HPDE6-E6E7 (cell line): ENCODE results near the gene ENTPD3.

Experiments
- DNase-seq: peaks from one replicate; pipeline ENCODE4 v3.0.0; 2011; ENCODE audit warnings: missing footprints; ENCODE audit errors: extremely low spot score

Gene ENTPD3, protein sequence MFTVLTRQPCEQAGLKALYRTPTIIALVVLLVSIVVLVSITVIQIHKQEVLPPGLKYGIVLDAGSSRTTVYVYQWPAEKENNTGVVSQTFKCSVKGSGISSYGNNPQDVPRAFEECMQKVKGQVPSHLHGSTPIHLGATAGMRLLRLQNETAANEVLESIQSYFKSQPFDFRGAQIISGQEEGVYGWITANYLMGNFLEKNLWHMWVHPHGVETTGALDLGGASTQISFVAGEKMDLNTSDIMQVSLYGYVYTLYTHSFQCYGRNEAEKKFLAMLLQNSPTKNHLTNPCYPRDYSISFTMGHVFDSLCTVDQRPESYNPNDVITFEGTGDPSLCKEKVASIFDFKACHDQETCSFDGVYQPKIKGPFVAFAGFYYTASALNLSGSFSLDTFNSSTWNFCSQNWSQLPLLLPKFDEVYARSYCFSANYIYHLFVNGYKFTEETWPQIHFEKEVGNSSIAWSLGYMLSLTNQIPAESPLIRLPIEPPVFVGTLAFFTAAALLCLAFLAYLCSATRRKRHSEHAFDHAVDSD

DNA sequence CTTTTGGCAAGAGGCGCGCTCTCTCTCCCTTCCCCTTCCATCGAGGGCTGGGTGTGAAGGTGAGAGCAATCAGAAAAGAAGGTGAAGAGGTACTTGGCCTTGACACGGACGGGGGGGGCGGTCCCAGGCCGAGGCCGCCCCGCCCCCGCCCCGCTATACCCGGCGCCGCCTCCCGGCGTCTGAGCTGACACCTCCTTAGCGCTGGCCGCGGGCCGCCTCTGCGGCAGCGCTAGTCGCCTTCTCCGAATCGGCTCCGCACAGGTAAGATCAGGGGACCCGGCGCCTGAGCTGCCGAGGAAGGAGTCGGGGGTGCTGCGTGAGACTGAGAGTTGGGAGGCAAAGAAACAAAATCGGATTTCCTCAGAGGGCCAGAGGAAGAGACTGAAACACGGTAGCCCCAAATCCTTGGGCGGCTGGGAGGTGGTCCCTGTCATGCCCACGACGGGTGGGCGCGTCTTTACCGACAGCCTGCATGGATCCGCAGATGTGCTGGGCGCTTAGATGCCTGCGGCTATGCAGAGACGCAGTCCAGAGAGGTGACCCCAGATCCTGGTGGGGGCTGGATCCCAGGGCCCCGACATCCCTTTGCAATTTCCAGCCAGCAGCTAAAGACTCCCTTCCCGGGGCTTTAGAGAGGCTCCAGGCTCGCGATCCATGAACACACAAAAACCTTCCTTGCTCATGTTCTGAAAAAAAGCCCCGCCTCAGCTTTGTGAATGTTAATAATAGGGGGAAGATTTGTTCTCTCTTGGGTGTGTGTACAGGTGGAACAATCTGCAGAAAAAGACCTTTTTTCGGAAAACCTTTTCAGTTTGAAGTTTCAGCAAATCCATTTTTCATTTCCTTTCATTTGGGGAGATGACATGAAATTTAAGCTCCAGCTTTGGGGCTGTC, at the start of gene ENTPD3:
Gene ENTPD3 (plus strand): TSS at position 184 of the 894 bp plus-strand sequence. CDS start 874 bp downstream, outside the sequence.
- DNase-seq: no peak

DNA sequence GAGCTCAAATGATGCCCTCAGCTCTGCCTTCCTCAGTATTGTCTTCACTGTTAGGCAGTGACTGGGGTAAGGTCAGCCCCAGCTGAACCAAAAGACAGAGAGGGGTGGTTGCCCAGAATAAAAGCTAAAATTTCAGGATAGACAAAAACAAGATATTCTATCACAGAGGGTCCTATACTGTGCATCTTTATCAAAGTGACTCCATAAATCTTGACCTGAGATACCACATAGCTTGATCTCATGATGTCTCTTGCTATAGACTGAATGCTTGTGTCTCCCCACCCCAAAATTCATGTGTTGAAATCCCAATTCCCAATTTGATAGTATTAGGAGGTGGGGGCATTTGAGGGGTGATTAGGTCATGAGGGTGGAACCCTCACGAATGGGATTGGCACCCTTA, 47.1 kb upstream of the ENTPD3 start:
- no peak for DNase-seq

DNA sequence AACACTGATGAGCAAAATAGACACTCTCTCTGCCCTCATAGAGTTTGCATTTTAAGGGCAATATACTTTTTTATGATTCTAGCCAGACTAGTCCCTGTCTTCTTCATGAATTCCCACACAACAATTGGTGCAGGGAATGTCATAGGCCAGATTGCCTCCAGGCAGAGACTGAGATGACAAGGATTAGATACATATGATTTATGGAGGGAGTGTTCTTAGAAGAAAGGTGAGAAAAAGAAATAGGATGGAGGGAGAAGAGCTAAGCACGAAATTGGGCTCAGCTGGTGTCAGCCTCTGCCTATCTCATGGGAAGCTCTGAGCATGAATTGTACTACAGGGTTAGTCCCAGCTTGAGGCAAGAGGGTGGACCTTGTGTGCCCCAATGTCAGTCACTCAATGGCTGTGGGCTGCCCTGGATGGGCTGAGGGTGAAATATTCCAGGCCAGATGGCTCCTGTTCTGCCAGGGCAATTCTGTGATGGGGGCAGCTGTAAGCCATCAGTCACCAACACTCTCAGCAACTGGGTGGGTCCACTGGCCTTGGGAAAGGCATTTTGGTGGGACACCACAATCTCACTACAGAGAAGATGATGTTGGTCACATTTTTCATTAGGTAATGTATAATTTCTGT, 46.3 kb upstream of the ENTPD3 start:
- DNase-seq: no peak

DNA sequence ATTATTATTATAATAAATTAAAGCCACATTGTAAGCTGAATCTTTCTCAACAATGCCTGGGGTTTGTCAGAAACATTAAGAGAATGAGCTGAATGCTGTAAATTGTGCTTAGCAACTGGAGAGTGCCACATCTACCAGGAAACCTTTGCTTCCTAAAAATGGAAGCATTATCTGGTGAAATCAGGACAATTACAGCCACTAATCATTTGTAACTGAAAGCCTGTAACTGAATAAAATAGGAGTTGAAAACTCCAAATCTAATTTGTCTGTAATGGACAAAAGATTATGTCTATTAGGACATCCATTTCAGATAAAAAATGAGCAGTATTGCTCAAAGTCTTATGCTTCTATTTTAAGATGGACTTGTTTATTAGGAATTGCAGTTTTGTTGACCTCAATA, 45.3 kb upstream of the ENTPD3 start:
- no peak for DNase-seq

DNA sequence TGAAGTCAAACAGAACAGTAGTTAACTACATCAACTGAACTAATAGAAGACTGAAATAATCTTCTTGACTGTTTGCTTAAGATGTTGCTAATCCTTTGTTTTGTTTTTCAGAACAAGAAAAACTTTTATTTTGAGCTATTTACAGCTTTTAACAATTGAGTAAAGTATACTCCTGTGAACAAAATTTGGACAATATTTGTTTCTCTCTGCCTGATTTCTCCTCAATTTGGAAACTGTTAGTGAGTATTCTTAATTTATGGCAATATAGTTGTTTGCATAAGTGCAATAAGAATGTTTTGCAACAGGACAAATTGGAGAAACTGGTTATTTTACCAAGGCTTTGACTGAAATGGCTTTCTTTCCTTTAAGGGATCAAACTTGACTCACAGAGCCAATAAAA, 36.5 kb upstream of the ENTPD3 start:
- no peak for DNase-seq

DNA sequence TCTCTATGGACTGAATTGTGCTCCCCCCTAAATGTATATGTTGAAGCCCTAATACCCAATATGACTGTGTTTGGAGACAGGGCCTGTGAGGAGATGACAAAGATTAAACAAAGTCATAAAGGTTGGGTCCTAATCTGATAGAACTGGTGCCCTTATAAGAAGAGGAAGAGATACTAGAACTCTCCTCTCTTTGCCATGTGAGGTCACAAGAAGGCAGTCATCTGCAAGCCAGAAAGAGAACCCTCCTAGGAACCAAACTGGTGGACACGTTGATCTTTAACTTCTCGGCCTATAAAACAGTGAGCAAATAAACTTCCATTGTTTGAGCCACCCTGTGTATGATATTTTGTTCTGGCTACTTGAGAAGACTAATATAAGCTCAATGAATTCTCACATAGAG, 31.6 kb upstream of the ENTPD3 start:
- DNase-seq: no peak

DNA sequence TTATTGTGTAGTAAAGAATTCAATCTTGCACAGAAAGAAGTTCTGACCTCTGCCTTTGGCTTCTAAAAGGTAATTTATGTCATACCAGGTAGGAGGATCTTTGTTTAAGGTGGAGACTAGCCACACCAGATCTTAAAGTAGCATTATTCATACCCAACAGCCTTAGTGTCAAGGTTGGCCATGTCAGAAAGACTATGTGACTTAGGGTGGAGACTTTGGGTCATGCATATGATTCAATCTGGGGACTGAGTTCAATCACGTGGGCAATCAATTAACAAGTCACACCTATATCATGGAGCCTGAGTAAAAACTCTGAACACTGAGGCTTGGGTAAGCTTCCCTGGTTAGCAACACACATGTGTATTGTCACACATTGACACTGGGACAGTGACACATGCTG, 28.5 kb upstream of the ENTPD3 start:
- DNase-seq: no peak

DNA sequence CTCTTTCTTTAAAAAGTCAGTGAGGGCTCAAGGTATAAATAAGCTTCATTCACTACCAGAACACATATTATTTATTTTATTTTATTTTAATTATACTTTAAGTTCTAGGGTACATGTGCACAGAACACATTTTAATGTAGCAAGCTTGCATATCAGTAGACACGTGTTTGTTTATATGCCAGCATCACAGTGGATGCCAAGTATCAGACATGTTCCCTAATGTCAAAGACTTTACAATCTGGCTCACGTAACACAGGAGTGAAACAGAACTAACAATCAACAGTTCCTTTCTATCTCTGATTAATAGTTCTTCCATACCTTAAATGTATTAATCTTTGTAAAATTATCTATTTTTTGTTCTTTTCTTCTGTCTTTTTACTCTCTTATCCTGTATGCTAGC, 23.3 kb upstream of the ENTPD3 start:
- no peak for DNase-seq

DNA sequence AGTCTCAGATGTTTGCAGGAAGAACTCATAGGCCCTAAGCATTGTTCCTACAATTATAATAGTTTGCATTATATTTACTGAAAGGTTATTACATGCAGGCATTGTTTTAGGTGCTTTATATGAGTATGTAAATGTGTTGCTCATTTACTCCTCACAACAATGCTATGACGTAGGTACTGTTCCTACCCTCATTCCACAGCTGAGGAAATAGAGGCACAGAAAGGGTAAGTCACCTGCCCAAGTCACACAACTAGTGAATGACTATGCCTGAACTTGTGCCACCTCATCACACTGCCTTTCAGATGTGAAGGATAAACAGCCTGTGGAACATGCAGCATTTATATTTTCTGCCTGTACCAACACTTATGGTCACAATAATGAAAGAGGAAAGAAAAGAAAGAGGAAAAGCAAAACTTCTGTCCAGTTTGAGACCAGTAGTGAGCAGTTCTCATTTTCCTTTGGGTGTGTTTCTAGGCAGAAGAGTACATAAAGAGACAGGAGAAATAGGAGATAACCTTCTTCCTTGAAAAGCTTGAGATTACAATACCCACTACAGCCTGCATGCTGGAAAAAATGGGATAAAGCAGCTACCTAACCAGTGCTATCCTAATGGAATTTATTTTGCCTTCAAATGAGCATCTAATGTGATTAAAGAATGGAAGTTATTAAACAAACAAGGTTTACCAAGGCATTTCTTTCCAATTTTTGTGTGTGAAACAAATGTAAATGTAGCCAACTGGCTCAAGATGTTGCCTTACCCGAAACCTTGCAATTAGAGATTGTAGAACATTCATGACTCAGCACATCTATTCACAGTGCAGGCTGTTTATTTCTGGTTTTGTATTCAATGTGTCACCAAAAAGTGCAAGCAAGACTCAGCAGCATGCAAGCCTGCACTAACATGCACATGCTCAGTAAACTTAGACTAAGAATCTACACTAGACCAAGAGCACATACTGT, 20.5 kb upstream of the ENTPD3 start:
- DNase-seq: no peak

DNA sequence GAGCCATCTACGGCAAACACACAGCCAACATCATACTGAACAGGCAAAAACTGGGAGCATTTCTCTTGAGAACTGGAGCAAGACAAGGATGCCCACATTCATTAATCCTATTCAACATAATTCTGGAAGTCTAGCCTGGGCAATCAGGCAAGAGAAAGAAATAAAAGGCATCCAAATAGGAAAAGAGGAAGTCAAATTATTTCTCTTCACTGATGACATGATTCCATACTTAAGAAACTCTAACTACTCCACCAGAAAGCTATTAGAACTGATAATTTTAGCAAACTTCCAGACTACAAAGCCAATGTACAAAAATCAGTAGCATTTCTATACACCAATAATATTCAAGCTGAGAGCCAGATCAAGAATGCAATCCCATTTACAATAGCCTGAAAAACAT, 17.3 kb upstream of the ENTPD3 start:
- no peak for DNase-seq

DNA sequence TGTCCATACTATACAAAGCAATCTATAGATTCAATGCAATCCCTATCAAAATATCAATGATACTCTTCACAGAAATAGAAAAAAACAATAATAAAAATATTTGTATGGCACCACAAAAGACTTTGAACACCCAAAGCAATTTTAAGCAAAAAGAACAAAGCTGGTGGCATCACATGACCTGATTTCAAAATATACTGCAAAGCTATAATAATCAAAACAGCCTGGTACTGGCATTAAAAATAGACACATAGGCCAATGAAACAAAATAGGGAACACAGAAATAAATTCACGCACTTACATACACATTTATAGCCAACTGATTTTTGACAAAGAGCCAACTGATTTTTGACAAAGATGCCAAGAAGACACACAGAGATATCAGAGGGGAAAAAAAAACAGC, 9.2 kb upstream of the ENTPD3 start:
- no peak for DNase-seq

DNA sequence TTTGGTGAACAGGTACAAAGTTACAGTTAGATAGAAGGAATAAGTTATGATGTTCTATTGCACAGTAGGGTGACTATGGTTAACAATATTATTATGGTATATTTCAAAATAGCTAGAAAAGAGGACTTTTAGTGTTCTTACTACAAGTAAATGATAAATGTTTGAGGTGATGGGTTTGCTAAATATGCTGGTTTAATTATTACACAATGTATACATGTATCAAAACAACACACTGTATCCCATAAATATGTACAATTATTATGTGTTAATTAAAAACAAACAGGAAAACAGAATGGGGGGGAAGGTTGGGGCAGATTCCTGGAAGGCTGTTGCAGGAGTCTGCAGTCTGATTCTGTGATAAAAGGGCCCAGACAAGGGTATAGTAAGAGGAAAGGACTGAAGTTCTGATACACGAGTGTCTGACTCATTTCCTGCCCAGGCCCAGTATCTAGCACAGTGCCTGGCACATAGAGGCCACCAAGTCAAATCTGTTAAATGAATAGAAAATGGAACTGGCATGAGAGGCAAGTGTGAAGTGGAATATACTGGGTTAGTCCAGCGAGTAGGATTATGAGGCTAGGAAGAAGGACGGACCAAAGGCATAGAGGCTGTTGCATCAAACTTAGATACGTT, 7.2 kb upstream of the ENTPD3 start:
- DNase-seq: no peak

DNA sequence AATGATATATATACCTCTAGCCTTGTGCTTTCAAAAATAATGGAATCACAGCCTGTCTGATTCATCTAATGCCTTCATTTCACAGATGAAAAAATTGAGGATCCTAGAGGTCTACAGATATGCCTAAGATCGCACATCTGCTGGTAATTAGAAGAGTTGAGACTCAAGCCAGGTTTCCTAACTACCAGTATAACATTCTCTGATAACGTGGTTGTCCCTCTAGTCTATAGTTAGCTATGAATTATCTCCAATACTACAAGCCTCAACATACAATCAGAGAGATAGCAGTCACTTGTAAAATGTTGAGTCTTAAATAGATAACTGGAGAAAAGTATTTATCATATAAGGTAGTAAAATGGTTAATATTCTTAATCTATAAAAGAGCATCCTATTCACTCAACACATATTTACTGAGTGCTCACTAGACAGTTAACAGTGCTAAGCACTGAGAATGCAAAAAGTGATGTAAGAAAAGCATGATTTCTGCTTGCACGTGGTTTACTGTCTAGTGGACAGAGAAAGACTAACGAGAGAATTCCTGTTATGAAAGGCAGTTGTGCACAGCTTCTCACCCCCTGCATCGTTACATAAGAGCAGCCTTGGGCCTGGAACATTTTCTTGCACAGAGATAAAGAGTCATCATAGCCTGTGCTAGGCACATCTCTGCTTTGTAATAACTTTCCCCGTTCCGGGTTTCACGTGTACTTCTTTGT, 4.9 kb upstream of the ENTPD3 start:
- no peak for DNase-seq

DNA sequence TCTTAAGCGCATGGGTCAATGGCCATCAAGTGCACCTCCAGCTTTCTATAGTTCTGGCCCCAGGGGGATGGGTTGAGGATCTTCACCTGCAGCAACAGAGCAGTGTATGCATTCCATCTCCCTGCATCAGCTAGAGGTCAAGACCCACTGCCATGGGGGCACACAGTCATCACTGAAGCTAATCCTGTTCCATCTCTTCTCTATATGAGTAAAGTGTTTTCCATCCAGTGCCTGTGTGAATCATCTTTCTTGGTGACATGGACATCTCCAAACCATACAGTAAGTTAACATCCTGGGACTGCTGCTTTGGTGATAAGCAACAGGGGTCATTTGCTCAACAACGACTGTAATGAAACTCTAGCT, 4.4 kb upstream of the ENTPD3 start:
- no peak for DNase-seq

DNA sequence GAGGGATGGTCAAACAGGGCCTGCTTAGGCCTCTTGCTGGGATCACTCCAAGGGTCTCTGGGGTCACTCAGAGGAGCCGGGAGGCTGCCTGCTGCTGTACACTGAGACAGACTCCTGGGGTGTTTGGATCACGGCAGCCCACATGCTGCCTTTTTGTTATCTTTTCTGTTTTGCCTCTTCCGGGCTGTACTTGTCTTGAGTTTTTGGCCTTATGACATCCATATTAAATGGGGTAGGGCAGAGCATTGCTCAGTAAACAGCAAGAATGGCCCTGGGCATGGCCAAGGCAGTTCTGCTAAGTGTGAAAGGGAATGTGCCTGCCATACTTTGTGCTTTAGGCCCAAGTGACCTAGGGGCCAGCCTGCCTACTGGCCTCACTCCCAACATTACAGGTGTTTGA, 771 bp upstream of the ENTPD3 start:
- DNase-seq: no peak

DNA sequence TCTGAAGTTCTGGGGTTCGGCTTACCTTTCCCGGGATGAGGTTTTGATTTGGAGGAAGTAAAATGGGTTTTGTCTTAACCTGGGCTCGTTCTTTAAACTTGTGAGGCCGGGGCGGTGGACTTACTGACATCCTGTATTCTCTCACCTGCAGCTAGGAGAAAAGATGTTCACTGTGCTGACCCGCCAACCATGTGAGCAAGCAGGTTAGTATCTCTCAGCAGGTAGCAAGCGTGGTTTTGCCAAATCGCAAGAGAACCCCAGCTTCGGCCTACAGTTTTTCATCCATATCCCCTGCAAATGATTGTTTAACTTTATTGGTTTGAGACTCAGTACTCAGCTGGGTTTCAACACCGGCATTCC, 891 bp downstream of the ENTPD3 start:
- no peak for DNase-seq

DNA sequence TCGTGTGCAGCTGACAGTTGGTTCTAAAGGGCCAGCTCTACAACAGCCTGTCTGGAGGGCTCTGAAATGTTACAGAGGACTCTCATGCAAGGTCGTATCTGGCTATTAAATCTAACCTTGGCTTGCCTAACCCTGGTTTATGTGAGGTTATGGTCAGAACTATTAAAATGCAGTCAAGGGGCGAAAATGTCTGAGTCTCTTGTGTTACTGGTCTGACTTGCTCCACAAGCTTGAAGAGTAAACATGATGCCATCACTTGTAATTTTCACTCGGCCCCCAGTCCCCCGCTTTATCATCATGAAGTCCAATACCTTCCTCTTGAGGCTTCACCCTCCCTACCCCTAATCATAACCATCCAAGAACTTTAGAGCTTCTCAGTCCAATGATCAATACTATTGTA, 9.4 kb downstream of the ENTPD3 start:
- no peak for DNase-seq

DNA sequence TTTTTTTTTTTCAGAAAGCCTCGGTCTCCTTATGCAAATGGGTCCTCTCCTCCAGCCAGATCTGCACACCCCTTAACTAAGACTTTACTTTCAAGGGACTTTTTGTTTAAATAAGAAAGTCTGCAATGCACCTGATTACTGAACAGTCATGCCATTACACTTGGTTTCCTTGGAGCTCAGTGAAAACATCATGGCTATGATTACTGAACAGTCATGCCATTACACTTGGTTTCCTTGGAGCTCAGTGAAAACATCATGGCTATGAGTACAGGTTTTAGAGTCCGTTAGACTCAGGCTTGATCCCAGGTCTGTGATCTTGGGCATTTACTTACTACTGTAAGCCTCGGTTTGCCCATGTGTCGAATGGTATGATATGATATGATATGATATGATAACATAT, 10.1 kb downstream of the ENTPD3 start:
- DNase-seq: no peak

DNA sequence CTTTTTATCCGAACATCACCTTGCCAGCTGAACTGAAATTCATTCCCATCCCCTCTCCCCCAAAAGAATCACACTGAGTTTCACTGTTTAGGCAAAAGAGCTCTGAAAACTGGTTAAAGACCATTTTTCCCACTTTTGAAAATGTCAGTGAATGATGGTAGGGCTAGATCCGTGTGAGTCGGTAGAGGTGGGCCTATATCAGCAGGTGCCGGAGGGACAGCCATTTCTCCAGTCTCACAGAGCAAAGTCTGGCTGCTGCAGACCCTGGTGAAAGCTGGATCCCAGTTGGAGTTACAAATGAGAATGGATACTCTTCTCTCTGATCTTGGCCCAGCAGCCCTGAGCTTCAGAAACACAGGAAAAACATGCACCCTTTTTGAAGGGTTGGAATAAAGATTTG, 10.9 kb downstream of the ENTPD3 start:
- DNase-seq: no peak

DNA sequence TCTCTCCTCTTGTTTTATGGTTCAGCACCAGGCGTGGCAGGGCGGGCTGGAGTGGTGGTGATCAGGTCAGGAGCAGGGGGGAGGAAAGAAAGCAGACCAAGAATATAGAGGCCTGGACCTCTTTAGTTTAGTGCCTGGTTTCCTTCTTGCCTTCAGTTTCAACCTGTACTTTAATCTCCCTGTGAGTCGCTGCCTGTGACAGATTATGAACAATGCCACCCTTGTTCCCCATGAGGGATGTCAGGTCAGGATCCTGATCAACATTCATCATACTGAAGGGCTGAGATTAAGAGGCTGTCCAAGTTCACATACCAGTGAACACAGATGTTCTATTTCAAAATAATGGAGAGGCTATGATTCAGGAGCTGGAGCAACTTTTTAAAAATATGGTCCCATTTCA, 11.4 kb downstream of the ENTPD3 start:
- no peak for DNase-seq
